Psoas muscle (tissue), 8 donors: ENCODE results near the gene PLEKHM2. TPM values are rescaled to one million over a fixed set of nuclear protein-coding genes. Genes with fewer than 3 reads are reported as not detected.
A peak's percentile ranks its signal among the peaks of the same experiment; 100 is the strongest.

Experiments used
- ATAC-seq, 4 donors: fragments of 200-7000 bp; cut with Tn5 transposase; one replicate each; pipeline ENCODE4 v1.9.1; 2020; ENCODE audit warnings: moderate library complexity in 3 of 4, mild to moderate bottlenecking in 2 of 4
- DNase-seq, 2 donors: peaks; one replicate each; pipeline ENCODE4 v3.0.0-alpha.2; 2020
- H3K27ac ChIP-seq: fragments of 200-600 bp; one replicate; pipeline ENCODE4 v1.8.0; 2022
- H3K27me3 ChIP-seq, 3 donors: fragments of 200-600 bp in 1 of 3; one replicate each; pipeline versions ENCODE4 v1.6.1 to v1.8.0; 2013 to 2022; ENCODE audit warnings: low read length in 2 of 3, mild to moderate bottlenecking in 2 of 3, moderate library complexity in 1 of 3; ENCODE audit not compliant: insufficient read depth in 3 of 3
- H3K36me3 ChIP-seq, 2 donors: fragments of 200-600 bp in 1 of 2; one replicate each; pipeline versions ENCODE4 v1.6.1 to v1.8.0; 2013 to 2022; ENCODE audit warnings: low read depth in 1 of 2, mild to moderate bottlenecking in 1 of 2, moderate library complexity in 1 of 2; ENCODE audit not compliant: insufficient read depth in 1 of 2
- H3K4me1 ChIP-seq: fragments of 200-600 bp; one replicate; pipeline ENCODE4 v1.8.0; 2022
- H3K4me3 ChIP-seq: fragments of 200-600 bp; one replicate; pipeline ENCODE4 v1.8.0; 2022; ENCODE audit warnings: mild to moderate bottlenecking
- H3K9me3 ChIP-seq: fragments of 200-600 bp; one replicate; pipeline ENCODE4 v1.8.0; 2022
- WGBS, 3 donors: extraction: QIAGEN DNeasy Blood & Tissue Kit; methylation state at CpG; one replicate each; pipeline versions ENCODE4 v1.1.6 to v1.1.7; 2013; 5-methylcytosine and 5-hydroxymethylcytosine counted together
- intact Hi-C, 2 donors: fragments of 100-400 bp; cut with DNase I; formaldehyde crosslinking; loops; one replicate each; pipeline versions ENCODE4 v1.11.0 to v1.14.2; 2022
- polyA plus RNA-seq, 3 donors: library from polyadenylated mRNA; stranded (reverse); fragments of 200-250 nt; gene quantifications; one replicate each; pipeline ENCODE4 v1.2.3, GENCODE V29; 2013
- total RNA-seq, 4 donors: library from RNA; stranded (reverse); fragmentation: NEBNext Ultra II Directional in 2 of 4; extraction: Animal tissue kit (Norgen Biotek cat#: 25700) in 2 of 4; gene quantifications; one replicate each; pipeline versions ENCODE4 v1.2.1 to v1.2.4, GENCODE V29; 2021 to 2023
- TF ChIP-seq, protein P1 (sequence below): fragments of 200-600 bp; IDR thresholded peaks from one replicate; pipeline ENCODE4 v1.8.0; 2022; ENCODE audit warnings: antibody characterized with exemption
- donor health status: healthy with polysubstance abuse.
- donor health status: DM: no; HTN: no; CAD: no; lungs with moderate emphysema.
- donor health status: Bipolar disorder and iron deficiency.
- donor health status: healthy.
- donor health status: DM: yes; HTN: yes; CAD: no.
- donor health status: DM: no; HTN: no; CAD: no.
- donor health status: DM: no; HTN: no; CAD: no.
- donor health status: DM: yes; HTN: yes; CAD: no.

Gene PLEKHM2
- total and polyA plus RNA-seq, 7 donors = 78.1 to 177 (median 148) TPM

DNA sequence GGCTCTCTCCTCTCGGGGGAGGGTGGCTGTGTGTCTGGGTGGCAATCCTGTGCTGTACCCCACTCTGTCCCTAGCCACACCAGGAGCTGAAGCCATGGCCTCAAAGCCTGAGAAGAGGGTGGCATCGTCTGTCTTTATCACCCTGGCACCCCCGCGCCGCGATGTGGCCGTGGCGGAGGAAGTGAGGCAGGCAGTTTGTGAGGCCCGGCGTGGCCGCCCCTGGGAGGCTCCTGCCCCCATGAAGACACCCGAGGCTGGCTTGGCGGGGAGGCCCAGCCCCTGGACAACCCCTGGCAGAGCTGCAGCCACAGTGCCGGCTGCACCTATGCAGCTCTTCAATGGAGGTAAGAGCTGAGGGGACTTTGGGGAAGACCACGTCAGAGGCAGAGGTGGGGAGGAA lies 80.8 kb downstream of the PLEKHM2 start:
- Histone ChIP-seq H3K4me1 (no peaks in the 10 kb centered on the region), H3K4me3 (no peak overlapping the region), H3K27ac (no peak overlapping the region), H3K27me3 (peaks cover 0 to 16% (median 8%) of the 10 kb centered on the region in 3 donors), H3K9me3 (no peaks in the 10 kb centered on the region), H3K36me3 (no peaks in the 10 kb centered on the region)
- intact Hi-C loops = no loop called here
- 90 to 93% (median 91%) methylated on average over 15 of the region's 15 CpGs for WGBS, 3 donors
- TF ChIP-seq, protein P1, sequence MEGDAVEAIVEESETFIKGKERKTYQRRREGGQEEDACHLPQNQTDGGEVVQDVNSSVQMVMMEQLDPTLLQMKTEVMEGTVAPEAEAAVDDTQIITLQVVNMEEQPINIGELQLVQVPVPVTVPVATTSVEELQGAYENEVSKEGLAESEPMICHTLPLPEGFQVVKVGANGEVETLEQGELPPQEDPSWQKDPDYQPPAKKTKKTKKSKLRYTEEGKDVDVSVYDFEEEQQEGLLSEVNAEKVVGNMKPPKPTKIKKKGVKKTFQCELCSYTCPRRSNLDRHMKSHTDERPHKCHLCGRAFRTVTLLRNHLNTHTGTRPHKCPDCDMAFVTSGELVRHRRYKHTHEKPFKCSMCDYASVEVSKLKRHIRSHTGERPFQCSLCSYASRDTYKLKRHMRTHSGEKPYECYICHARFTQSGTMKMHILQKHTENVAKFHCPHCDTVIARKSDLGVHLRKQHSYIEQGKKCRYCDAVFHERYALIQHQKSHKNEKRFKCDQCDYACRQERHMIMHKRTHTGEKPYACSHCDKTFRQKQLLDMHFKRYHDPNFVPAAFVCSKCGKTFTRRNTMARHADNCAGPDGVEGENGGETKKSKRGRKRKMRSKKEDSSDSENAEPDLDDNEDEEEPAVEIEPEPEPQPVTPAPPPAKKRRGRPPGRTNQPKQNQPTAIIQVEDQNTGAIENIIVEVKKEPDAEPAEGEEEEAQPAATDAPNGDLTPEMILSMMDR = no peak
- DNase-seq = no peak
- no peak for ATAC-seq

DNA sequence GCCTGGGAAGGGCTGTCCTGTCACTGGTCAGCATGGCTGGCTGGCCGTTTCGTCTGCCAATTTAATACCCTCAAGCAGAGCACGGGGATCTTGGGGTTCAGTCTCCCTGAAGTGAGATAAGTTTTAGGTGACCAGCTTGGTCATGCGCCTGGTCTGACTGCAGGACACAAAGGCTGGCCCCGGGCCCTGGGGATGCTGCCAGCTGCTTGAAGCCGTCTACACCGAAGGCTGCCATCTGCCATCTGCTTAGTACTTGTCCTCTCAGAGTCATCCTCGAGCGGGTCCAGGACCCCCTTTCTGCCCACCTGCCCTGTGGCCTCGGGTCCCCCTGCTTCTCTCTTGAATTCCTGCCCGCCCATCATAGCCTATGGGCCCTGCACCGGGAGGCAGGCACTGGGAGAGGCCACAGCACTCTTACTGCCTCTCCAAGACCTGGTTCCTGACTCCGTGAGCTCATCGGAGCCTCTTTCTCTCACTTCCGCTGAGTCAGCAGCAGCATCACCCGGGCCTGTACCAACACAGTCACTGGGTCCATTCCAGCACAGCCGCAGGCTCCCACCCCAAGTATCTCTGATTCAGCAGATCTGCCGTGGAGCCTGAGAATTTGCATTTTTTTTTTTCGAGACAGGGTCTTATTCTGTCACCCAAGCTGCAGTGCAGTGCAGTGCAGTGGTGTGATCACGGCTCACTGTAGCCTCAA lies 81.5 kb downstream of the PLEKHM2 start:
- Histone ChIP-seq H3K36me3 (no peaks in the 10 kb centered on the region), H3K4me1 (no peaks in the 10 kb centered on the region), H3K9me3 (no peaks in the 10 kb centered on the region), H3K4me3 (no peak overlapping the region), H3K27me3 (peaks cover 0 to 11% (median 6%) of the 10 kb centered on the region in 3 donors), H3K27ac (no peak overlapping the region)
- ATAC-seq = peak in 1 of 4 donors; percentile 31
- intact Hi-C loops = no loop called here
- DNase-seq = no peak
- 53 to 76% (median 56%) methylated on average over 18 to 20 of the region's 20 CpGs for WGBS, 3 donors
- TF ChIP-seq, protein P1 = no peak

DNA sequence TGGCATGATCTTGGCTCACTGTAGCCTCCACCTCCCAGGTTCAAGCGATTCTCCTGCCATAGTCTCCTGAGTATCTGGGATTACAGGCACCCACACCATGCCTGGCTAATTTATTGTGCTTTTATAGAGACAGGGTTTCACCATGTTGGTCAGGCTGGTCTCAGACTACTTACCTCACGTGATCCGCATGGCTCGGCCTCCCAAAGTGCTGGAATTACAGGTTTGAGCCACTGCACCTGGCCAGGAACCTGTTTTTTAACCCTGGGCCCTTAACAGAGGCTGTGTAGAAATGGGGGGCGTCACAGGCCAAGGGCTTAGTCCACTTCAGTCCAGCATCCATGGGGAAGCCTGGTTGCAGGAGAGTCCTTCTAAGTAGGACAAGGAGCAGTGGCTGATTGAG lies 83.8 kb downstream of the PLEKHM2 start:
- Histone ChIP-seq H3K27me3 (no peaks in the 10 kb centered on the region), H3K4me1 (no peaks in the 10 kb centered on the region), H3K9me3 (no peaks in the 10 kb centered on the region), H3K27ac (no peak overlapping the region), H3K4me3 (no peak overlapping the region), H3K36me3 (no peaks in the 10 kb centered on the region)
- no peak for ATAC-seq
- TF ChIP-seq, protein P1 = no peak
- WGBS, 3 donors = 86 to 96% (median 94%) methylated on average over 5 of the region's 5 CpGs
- intact Hi-C loops = no loop called here
- DNase-seq = no peak

DNA sequence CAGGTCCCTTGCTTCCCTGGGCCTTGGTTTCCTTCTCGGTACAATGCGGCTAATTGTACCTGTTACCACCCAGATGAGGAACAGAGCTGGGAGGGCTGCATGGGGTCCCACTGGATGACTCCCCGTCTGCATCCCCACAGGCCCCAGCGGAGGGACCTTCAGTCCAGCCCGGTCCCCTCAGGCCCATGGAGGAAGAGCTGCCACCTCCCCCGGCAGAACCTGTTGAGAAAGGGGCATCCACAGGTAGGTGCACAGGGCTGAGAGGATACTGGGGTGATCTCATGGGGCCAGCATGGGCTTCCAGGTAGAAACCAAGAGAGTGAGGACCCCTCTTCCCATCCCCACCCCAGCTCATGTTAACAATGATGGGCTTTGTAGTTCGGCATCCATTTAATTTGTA lies 84.3 kb downstream of the PLEKHM2 start:
- ATAC-seq (no peak), DNase-seq (no peak)
- Histone ChIP-seq H3K27ac (no peak overlapping the region), H3K27me3 (no peaks in the 10 kb centered on the region), H3K9me3 (no peaks in the 10 kb centered on the region), H3K4me1 (no peaks in the 10 kb centered on the region), H3K4me3 (no peak overlapping the region), H3K36me3 (no peaks in the 10 kb centered on the region)
- 95 to 96% (median 96%) methylated on average over 7 of the region's 7 CpGs for WGBS, 3 donors
- intact Hi-C loops = no loop called here
- TF ChIP-seq, protein P1 = no peak
